Activated naive CD8-positive, alpha-beta T cell treated with anti-CD3 and anti-CD28 coated beads, Interleukin-2, amount 10 ng/mL, durations not matched to agents 7 days and 5 days (primary cell): ENCODE measurements around the gene PC. TPM values are rescaled to one million over a fixed set of nuclear protein-coding genes. Genes with fewer than 3 reads are reported as not detected.

ENCODE experiments used
- ATAC-seq: fragments of 150-1000 bp; cut with Tn5 transposase; one replicate; pipeline ENCODE4 v1.10.0; 2021; ENCODE audit warnings: low read depth, moderate library complexity
- POLR2A ChIA-PET: fragments of 350-600 bp; sonication (Branson Sonifier 250); formaldehyde crosslinking; loops from one replicate; lab custom pipeline; 2021; ENCODE audit warnings: antibody characterized with exemption; lab: Charles Lee
- DNase-seq: peaks from one replicate; pipeline ENCODE4 v3.0.0; 2021
- H3K27ac Mint-ChIP-seq: one replicate; pipeline ENCODE4 v1.8.0; 2022; ENCODE audit warnings: mild to moderate bottlenecking, mixed read lengths
- H3K27me3 Mint-ChIP-seq: one replicate; pipeline ENCODE4 v1.8.0; 2022; ENCODE audit warnings: mild to moderate bottlenecking, moderate library complexity, mixed read lengths
- H3K36me3 Mint-ChIP-seq: one replicate; pipeline ENCODE4 v1.8.0; 2021; ENCODE audit warnings: mild to moderate bottlenecking, mixed read lengths
- H3K4me1 Mint-ChIP-seq: one replicate; pipeline ENCODE4 v1.8.0; 2021; ENCODE audit warnings: mixed read lengths
- H3K4me3 Mint-ChIP-seq: one replicate; pipeline ENCODE4 v1.8.0; 2022; ENCODE audit warnings: mild to moderate bottlenecking, moderate library complexity, mixed read lengths
- H3K9me3 Mint-ChIP-seq: one replicate; pipeline ENCODE4 v1.8.0; 2021; ENCODE audit warnings: mixed read lengths
- total RNA-seq, 2 experiments: library from RNA; stranded (reverse); gene quantifications; one replicate each; pipeline ENCODE4 v1.2.3, GENCODE V29; 2021

PC gene
- total RNA-seq, 2 experiments from 2014 or later = 8.2 to 9.0 TPM

- no peaks in the 10 kb centered on the region for H3K36me3 Mint-ChIP-seq
- H3K27ac Mint-ChIP-seq = no peak overlapping the region
- no peaks in the 10 kb centered on the region for H3K4me1 Mint-ChIP-seq
- H3K9me3 Mint-ChIP-seq = no peaks in the 10 kb centered on the region
- H3K27me3 Mint-ChIP-seq = no peaks in the 10 kb centered on the region
- ATAC-seq = no peak
- H3K4me3 Mint-ChIP-seq = no peak overlapping the region
- DNase-seq = no peak
- POLR2A ChIA-PET = no interaction called here
These were observed 50.2 kb downstream of the PC start for GRCh38 chr11:66907751-66908630.

GRCh38 chr11:66906061-66906733 is 52.0 kb downstream of the PC start:
- Mint-ChIP-seq H3K4me1 (no peaks in the 10 kb centered on the region), H3K27me3 (no peaks in the 10 kb centered on the region), H3K36me3 (no peaks in the 10 kb centered on the region), H3K9me3 (no peaks in the 10 kb centered on the region), H3K4me3 (no peak overlapping the region), H3K27ac (no peak overlapping the region)
- DNase-seq = no peak
- POLR2A ChIA-PET = no interaction called here
- no peak for ATAC-seq

DNA sequence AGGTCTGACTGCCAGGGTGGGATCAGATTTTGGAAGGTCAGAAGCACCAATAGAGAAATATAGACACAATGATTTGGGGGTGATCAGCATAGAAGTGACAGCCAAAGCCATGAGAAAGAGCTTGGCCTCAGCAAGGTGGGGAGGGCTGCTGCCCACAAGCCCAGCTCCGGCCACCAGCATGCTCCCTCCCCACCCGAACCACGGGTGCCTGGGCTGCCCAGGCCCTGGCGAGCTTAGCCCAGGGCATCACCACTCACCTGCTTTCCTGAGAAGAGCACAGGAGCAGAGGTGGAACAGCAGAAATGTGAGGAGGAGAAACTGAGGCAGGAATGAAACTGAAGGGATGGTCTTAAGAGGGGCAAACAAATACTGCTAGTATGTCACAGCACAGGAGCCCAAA is 52.6 kb downstream of the PC start:
- H3K36me3 Mint-ChIP-seq = no peaks in the 10 kb centered on the region
- no peak overlapping the region for H3K4me3 Mint-ChIP-seq
- no peaks in the 10 kb centered on the region for H3K9me3 Mint-ChIP-seq
- no peaks in the 10 kb centered on the region for H3K27me3 Mint-ChIP-seq
- H3K27ac Mint-ChIP-seq = no peak overlapping the region
- POLR2A ChIA-PET = no interaction called here
- ATAC-seq = no peak
- DNase-seq = no peak
- no peaks in the 10 kb centered on the region for H3K4me1 Mint-ChIP-seq

GRCh38 chr11:66904981-66905521 is 53.1 kb downstream of the PC start:
- Mint-ChIP-seq H3K27ac (no peak overlapping the region), H3K9me3 (no peaks in the 10 kb centered on the region), H3K4me1 (no peaks in the 10 kb centered on the region), H3K36me3 (no peaks in the 10 kb centered on the region), H3K4me3 (no peak overlapping the region), H3K27me3 (no peaks in the 10 kb centered on the region)
- no peak for DNase-seq
- POLR2A ChIA-PET = no interaction called here
- no peak for ATAC-seq

GRCh38 chr11:66904561-66904960 is 53.6 kb downstream of the PC start:
- H3K4me1 Mint-ChIP-seq = no peaks in the 10 kb centered on the region
- H3K36me3 Mint-ChIP-seq = no peaks in the 10 kb centered on the region
- ATAC-seq (no peak), DNase-seq (no peak)
- no peak overlapping the region for H3K27ac Mint-ChIP-seq
- POLR2A ChIA-PET = no interaction called here
- no peak overlapping the region for H3K4me3 Mint-ChIP-seq
- H3K9me3 Mint-ChIP-seq = no peaks in the 10 kb centered on the region
- H3K27me3 Mint-ChIP-seq = no peaks in the 10 kb centered on the region

- Mint-ChIP-seq H3K27ac (no peak overlapping the region), H3K9me3 (no peaks in the 10 kb centered on the region), H3K4me1 (no peaks in the 10 kb centered on the region), H3K27me3 (no peaks in the 10 kb centered on the region), H3K36me3 (no peaks in the 10 kb centered on the region), H3K4me3 (no peak overlapping the region)
- POLR2A ChIA-PET = no interaction called here
- no peak for DNase-seq
- ATAC-seq = no peak
These were observed 54.1 kb downstream of the PC start for GRCh38 chr11:66904055-66904454.

DNA sequence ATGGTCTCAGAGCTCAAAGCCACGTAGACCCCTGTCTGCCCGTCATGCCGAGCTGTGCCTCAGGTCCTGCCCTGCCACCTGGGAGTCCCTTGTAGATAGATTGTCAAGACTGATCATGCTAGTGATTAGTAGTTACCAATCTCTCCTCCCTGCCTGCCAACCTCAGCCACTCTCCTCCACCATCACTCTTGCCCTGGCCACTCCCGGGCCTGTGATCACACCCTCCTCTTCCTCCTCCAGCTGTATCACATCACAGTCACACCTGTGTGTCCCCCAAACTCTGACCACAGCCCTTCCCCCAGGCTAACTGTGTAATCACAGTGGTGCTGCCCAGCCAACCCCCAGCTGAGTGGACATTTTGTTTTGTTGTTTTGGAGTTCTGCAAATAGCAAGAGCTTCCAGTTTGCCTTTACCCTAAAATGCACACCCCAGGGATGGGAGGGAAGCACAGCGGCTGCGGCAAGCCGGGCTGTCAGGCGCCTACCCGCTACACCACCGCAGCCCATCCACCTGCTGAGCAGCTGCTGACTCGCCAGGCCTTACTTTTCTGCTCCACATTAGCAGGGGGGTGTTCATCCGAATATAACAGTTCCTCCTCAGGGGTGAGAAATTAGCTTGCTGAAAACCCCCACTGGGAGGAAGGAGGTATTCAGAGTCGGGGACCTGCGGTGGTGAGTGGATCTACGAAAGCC is 55.6 kb downstream of the PC start:
- no peak overlapping the region for H3K4me3 Mint-ChIP-seq
- H3K4me1 Mint-ChIP-seq = no peaks in the 10 kb centered on the region
- no peaks in the 10 kb centered on the region for H3K27me3 Mint-ChIP-seq
- POLR2A ChIA-PET = no interaction called here
- ATAC-seq = no peak
- no peaks in the 10 kb centered on the region for H3K36me3 Mint-ChIP-seq
- DNase-seq = no peak
- no peak overlapping the region for H3K27ac Mint-ChIP-seq
- H3K9me3 Mint-ChIP-seq = no peaks in the 10 kb centered on the region

GRCh38 chr11:66901964-66902390 is 56.2 kb downstream of the PC start:
- H3K4me1 Mint-ChIP-seq = no peaks in the 10 kb centered on the region
- no peak overlapping the region for H3K4me3 Mint-ChIP-seq
- H3K36me3 Mint-ChIP-seq = no peaks in the 10 kb centered on the region
- H3K27ac Mint-ChIP-seq = no peak overlapping the region
- POLR2A ChIA-PET = no interaction called here
- H3K27me3 Mint-ChIP-seq = no peaks in the 10 kb centered on the region
- DNase-seq = no peak
- H3K9me3 Mint-ChIP-seq = no peaks in the 10 kb centered on the region
- no peak for ATAC-seq

DNA sequence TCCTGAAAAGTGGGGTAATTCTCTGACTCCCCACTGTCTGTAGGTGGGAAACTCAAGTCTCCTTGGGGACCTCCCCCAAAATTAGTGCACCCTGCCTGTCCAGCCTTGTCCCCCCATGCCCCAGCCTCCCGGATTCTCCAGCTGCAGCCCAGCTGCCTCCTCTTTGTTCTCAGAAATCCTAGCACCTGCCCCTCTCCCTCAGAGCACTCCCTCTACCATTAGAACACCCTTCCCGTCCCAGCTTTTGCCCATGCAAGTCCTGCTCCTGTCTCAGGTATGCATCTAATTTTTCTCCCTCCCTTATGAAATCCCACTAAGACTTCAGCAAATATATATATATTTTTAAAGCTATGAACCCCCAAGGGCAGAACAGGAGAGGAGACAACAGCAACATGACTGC is 64.0 kb downstream of the PC start:
- no peak overlapping the region for H3K4me3 Mint-ChIP-seq
- no peaks in the 10 kb centered on the region for H3K27me3 Mint-ChIP-seq
- H3K27ac Mint-ChIP-seq = no peak overlapping the region
- H3K4me1 Mint-ChIP-seq = no peaks in the 10 kb centered on the region
- H3K36me3 Mint-ChIP-seq = no peaks in the 10 kb centered on the region
- DNase-seq = no peak
- ATAC-seq = no peak
- POLR2A ChIA-PET = no interaction called here
- no peaks in the 10 kb centered on the region for H3K9me3 Mint-ChIP-seq

- Mint-ChIP-seq H3K4me3 (no peak overlapping the region), H3K27me3 (no peaks in the 10 kb centered on the region), H3K36me3 (no peaks in the 10 kb centered on the region), H3K9me3 (no peaks in the 10 kb centered on the region), H3K27ac (no peak overlapping the region), H3K4me1 (no peaks in the 10 kb centered on the region)
- POLR2A ChIA-PET = no interaction called here
- ATAC-seq = no peak
- DNase-seq = no peak
These were observed 65.3 kb downstream of the PC start for GRCh38 chr11:66892911-66893310.

- H3K36me3 Mint-ChIP-seq = no peaks in the 10 kb centered on the region
- no peaks in the 10 kb centered on the region for H3K9me3 Mint-ChIP-seq
- no peaks in the 10 kb centered on the region for H3K4me1 Mint-ChIP-seq
- H3K27me3 Mint-ChIP-seq = no peaks in the 10 kb centered on the region
- ATAC-seq (no peak), DNase-seq (no peak)
- no peak overlapping the region for H3K27ac Mint-ChIP-seq
- H3K4me3 Mint-ChIP-seq = no peak overlapping the region
- POLR2A ChIA-PET = no interaction called here
These were observed 66.1 kb downstream of the PC start for GRCh38 chr11:66891851-66892660.

GRCh38 chr11:66889960-66890359 is 68.2 kb downstream of the PC start:
- DNase-seq (no peak), ATAC-seq (no peak)
- H3K9me3 Mint-ChIP-seq = no peaks in the 10 kb centered on the region
- H3K27me3 Mint-ChIP-seq = no peaks in the 10 kb centered on the region
- POLR2A ChIA-PET = no interaction called here
- no peaks in the 10 kb centered on the region for H3K4me1 Mint-ChIP-seq
- no peak overlapping the region for H3K4me3 Mint-ChIP-seq
- no peak overlapping the region for H3K27ac Mint-ChIP-seq
- no peaks in the 10 kb centered on the region for H3K36me3 Mint-ChIP-seq

GRCh38 chr11:66888282-66888681 is 69.9 kb downstream of the PC start:
- H3K4me3 Mint-ChIP-seq = no peak overlapping the region
- POLR2A ChIA-PET = no interaction called here

More at GRCh38 chr11:66888282-66888681, 69.9 kb downstream of the PC start:
- no peak for ATAC-seq
- Mint-ChIP-seq H3K36me3 (no peaks in the 10 kb centered on the region), H3K27ac (peak overlapping the region; percentile 43), H3K9me3 (no peaks in the 10 kb centered on the region), H3K4me1 (peaks cover 2% of the 10 kb centered on the region), H3K27me3 (no peaks in the 10 kb centered on the region)
- no peak for DNase-seq
